DOHH2 (cell line): Measurements from ENCODE around the gene LLGL1.

ENCODE experiments used
- EZH2phosphoT487 ChIP-seq: fragments of 200-600 bp; sonication (generic); IDR thresholded peaks from 2 replicates; pipeline ENCODE4 v1.6.1; 2017; ENCODE audit warnings: borderline replicate concordance, mild to moderate bottlenecking, antibody characterized with exemption, low read length, moderate library complexity, mixed read lengths
- TF ChIP-seq, protein P1 (sequence below): fragments of 200-600 bp; sonication (generic); IDR thresholded peaks from one replicate; pipeline ENCODE4 v1.5.1; 2014; ENCODE audit warnings: antibody characterized with exemption, mild to moderate bottlenecking, low read depth, low read length; ENCODE audit not compliant: poor library complexity, severe bottlenecking

DNA sequence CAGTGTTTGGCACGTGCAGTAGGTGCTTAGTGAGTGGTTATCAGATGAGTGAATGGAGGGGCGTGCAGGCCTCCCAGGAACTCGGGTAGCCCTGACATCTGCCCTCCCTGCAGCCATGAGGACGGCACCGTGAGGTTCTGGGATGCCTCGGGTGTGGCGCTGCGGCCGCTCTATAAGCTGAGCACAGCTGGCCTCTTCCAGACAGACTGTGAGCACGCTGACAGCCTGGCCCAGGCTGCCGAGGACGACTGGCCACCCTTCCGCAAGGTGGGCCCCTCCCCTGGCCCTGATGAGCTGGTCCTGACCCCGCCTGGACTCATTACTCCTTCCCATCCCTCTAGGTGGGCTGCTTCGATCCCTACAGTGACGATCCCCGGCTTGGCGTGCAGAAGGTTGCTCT, 11.1 kb downstream of the LLGL1 start:
- no peak for TF ChIP-seq EZH2phosphoT487
- TF ChIP-seq, protein P1, sequence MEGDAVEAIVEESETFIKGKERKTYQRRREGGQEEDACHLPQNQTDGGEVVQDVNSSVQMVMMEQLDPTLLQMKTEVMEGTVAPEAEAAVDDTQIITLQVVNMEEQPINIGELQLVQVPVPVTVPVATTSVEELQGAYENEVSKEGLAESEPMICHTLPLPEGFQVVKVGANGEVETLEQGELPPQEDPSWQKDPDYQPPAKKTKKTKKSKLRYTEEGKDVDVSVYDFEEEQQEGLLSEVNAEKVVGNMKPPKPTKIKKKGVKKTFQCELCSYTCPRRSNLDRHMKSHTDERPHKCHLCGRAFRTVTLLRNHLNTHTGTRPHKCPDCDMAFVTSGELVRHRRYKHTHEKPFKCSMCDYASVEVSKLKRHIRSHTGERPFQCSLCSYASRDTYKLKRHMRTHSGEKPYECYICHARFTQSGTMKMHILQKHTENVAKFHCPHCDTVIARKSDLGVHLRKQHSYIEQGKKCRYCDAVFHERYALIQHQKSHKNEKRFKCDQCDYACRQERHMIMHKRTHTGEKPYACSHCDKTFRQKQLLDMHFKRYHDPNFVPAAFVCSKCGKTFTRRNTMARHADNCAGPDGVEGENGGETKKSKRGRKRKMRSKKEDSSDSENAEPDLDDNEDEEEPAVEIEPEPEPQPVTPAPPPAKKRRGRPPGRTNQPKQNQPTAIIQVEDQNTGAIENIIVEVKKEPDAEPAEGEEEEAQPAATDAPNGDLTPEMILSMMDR = no peak
